Astrocyte of the spinal cord (primary cell): ENCODE data around the gene GABBR2.

Experiments used
- DNase-seq: peaks from one replicate; pipeline ENCODE4 v3.0.0; 2011; ENCODE audit warnings: low read depth, low spot score
- H3K4me3 ChIP-seq: 2 replicates; pipeline ENCODE4 v1.5.1; 2011; ENCODE audit warnings: low read depth, mild to moderate bottlenecking, low read length, moderate library complexity
- in situ Hi-C: cut with HindIII; loops from 2 replicates; pipeline ENCODE4 v1.10.0; 2017; ENCODE audit warnings: low sequenced_read_pairs
- TF ChIP-seq, protein P1 (sequence below): IDR thresholded peaks from 2 replicates; pipeline ENCODE4 v1.5.1; 2012; ENCODE audit warnings: low read depth, mild to moderate bottlenecking, low read length, inconsistent platforms

Gene GABBR2

DNA sequence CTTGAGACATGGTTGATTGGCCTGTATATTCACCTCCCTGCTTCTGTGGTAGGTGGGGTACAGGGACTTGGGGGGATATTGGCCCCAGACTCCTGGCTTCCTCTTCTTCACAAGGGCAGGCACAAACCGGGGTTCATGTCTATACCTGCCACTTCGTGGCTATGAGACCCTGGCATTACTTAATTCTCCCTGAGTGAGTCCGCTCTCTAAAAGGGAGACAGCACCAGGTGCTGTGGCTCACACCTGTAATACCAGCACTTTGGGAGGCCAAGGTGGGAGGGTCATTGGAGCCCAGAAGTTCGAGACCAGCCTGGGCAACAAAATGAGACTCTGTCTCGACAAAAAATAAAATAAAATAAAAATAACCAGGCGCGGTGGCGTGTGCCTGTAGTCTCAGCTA lies 178.5 kb downstream of the GABBR2 start:
- H3K4me3 ChIP-seq, result no peak overlapping the region
- DNase-seq, result no peak
- TF ChIP-seq, protein P1, sequence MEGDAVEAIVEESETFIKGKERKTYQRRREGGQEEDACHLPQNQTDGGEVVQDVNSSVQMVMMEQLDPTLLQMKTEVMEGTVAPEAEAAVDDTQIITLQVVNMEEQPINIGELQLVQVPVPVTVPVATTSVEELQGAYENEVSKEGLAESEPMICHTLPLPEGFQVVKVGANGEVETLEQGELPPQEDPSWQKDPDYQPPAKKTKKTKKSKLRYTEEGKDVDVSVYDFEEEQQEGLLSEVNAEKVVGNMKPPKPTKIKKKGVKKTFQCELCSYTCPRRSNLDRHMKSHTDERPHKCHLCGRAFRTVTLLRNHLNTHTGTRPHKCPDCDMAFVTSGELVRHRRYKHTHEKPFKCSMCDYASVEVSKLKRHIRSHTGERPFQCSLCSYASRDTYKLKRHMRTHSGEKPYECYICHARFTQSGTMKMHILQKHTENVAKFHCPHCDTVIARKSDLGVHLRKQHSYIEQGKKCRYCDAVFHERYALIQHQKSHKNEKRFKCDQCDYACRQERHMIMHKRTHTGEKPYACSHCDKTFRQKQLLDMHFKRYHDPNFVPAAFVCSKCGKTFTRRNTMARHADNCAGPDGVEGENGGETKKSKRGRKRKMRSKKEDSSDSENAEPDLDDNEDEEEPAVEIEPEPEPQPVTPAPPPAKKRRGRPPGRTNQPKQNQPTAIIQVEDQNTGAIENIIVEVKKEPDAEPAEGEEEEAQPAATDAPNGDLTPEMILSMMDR, result no peak
- in situ Hi-C loops, result no loop called here

DNA sequence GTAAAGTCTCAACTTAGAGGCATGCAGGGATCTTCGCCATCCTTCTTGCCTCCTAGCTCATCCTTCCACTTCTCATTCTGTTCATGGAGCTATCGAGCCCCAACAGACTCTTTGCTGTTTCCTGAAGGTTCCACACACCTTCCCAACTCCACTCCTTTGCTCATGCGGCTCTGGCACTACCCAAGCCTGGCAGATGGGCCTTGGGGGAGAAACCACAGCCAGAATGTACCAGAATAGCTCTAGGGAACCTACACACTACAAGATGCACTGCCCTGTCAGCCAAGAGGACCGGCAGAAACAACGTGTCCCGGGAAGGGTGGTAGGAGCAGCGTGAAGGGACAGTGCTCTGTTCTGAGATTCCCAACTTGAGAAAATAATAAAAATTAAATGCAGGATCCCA lies 178.9 kb downstream of the GABBR2 start:
- H3K4me3 ChIP-seq, result no peak overlapping the region
- in situ Hi-C loops, result no loop called here
- TF ChIP-seq, protein P1, result no peak
- no peak for DNase-seq

DNA sequence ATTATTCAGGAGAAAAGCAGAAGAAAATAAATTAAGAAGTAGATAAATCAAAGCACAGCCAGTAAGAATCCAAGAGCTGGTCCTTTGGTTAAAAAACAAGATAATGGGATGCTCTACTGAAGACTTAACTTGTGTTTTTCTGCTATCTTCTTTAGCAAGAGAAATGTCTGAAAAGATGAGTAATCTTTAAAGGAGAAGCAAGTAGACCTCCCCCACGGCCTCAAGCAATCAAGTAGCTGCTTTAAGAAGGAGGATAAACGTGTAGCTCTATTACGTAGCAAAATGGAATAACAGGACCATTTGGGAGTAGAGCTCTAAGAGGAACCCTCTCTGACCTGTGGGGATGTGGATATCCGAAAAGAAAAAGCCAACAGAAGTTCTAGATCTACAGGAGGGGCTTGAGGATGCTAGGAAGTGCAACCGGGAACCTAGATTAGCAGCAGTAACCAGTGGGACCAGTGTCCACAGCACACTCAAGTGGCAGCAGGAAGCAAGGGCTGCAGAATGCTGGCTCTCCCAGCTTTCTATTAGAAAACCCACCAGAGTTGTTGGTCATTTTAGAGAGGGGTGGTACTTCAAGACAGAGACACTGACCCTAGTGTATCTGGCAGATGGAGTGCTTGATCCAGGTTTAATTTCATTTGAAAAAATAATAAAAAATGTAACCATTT lies 185.4 kb downstream of the GABBR2 start:
- in situ Hi-C loops, result no loop called here
- TF ChIP-seq, protein P1, result peak; percentile 49
- peak; percentile 10 for DNase-seq
- no peak overlapping the region for H3K4me3 ChIP-seq

DNA sequence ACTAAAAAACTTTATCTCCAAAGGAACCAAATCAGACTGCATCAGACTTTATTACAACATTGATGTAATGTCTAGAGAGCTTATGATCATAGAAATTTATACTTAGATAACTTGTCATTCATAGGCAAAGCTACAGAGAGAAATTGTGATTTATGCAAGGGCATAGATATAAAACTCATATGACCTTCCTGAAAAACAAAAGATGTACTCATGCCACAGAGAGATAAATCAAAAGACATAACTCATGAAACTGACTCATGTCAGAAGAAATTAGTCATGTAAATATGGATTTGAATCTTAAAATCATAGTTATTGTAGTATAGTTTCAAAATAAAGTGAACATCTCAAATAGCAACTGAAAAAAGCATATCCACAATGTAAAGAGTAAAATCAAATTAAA lies 186.2 kb downstream of the GABBR2 start:
- H3K4me3 ChIP-seq, result no peak overlapping the region
- in situ Hi-C loops, result no loop called here
- TF ChIP-seq, protein P1, result no peak
- no peak for DNase-seq

DNA sequence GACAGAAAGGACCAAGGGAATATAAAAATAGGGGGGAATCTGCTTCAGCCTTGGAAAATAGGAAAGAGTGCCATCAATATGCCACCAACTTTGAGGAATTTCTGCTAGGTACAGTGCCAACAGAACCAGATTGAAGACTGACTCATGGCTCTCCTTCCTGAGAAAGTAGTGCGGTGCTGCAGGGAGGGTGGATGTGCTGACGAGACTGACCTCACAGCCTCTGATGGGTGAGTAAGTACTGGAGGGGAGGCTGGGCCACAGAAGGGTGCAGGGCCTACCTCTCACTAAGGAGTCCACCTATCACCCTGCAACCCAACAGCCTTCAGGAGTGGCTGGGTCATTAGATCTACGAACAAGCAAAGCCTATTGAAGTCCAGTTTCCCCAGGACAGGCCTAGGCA lies 187.6 kb downstream of the GABBR2 start:
- H3K4me3 ChIP-seq, result no peak overlapping the region
- in situ Hi-C loops, result no loop called here
- TF ChIP-seq, protein P1, result no peak
- DNase-seq, result peak; percentile 65

DNA sequence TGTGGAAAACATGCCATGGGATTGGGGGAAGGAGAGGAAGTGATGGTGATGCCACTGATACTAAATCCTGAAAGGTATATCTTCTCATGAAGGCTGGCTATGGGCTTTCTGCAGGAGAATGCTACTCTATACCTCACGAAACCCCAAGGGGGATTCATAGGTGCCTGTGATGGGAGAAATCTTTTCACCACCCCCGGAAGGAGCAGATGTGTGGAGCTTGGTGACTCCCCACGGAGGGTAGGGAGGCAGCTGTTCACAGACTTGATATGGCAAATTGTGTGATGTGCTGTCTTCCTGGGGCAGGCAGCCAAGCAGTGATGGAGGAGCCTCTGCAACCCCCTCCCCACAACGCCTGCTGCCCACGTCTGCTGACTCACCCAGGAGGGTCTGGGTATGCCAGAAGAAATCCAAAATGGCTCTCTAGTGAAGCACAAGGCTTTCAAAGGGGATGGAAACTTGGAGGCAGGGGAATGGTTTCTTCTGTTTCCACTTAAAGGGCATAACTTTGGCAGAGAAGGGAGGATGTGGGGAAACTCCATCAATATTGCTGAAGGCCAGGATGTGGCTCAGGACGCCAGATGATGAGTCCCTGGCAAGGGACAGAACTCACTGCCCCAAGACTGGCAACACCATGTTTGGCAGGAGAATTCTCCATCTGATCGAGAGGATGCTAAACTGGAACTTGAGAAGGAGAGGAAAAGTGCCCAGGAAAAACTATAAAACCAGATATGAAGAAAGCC lies 188.3 kb downstream of the GABBR2 start:
- peak; percentile 24 for DNase-seq
- TF ChIP-seq, protein P1, result no peak
- no peak overlapping the region for H3K4me3 ChIP-seq
- in situ Hi-C loops, result no loop called here
